ENCODE measurements around the gene FARP2.
"Not testable (repeated sequence)": the region's sequence is repeated elsewhere in the genome, so short reads cannot be mapped to it uniquely, and the experiment has no call there.

Gene FARP2

GRCh38 chr2:241372361-241372992, 16.4 kb downstream of the FARP2 start:
- Histone ChIP-seq H3K4me3 (ENCODE audit: extremely low read depth, insufficient read depth, low read length, poor library complexity, severe bottlenecking) (no peak overlapping the region), H3K9me3 (ENCODE audit: control insufficient read depth, low read length) (no peaks in the 10 kb centered on the region), H3K36me3 (ENCODE audit: control insufficient read depth, insufficient read depth, low read length) (peaks cover 35% of the 10 kb centered on the region), H3K4me1 (ENCODE audit: control insufficient read depth, insufficient read depth, low read length, poor library complexity, severe bottlenecking) (no peaks in the 10 kb centered on the region), H3K27ac (ENCODE audit: low read depth, low read length, severe bottlenecking) (no peak overlapping the region)
- 90 to 94% methylated on average over 8 of the region's 11 CpGs for WGBS, 2 experiments (ENCODE audit: insufficient coverage in 2 of 2)

- Histone ChIP-seq H3K4me3 (ENCODE audit: extremely low read depth, insufficient read depth, low read length, poor library complexity, severe bottlenecking) (no peak overlapping the region), H3K27ac (ENCODE audit: low read depth, low read length, severe bottlenecking) (no peak overlapping the region), H3K9me3 (ENCODE audit: control insufficient read depth, low read length) (no peaks in the 10 kb centered on the region), H3K36me3 (ENCODE audit: control insufficient read depth, insufficient read depth, low read length) (peaks cover 35% of the 10 kb centered on the region), H3K4me1 (ENCODE audit: control insufficient read depth, insufficient read depth, low read length, poor library complexity, severe bottlenecking) (no peaks in the 10 kb centered on the region)
- WGBS, 2 experiments (ENCODE audit: insufficient coverage in 2 of 2) = 96 to 100% methylated on average over 2 to 3 of the region's 3 CpGs
Measured at GRCh38 chr2:241373446-241373845, 17.4 kb downstream of the FARP2 start.

- H3K4me3 ChIP-seq (ENCODE audit: extremely low read depth, insufficient read depth, low read length, poor library complexity, severe bottlenecking); H3K4me1 ChIP-seq (ENCODE audit: control insufficient read depth, insufficient read depth, low read length, poor library complexity, severe bottlenecking); H3K27ac ChIP-seq (ENCODE audit: low read depth, low read length, severe bottlenecking); H3K9me3 ChIP-seq (ENCODE audit: control insufficient read depth, low read length): not testable (repeated sequence)
- H3K36me3 ChIP-seq (ENCODE audit: control insufficient read depth, insufficient read depth, low read length) = peaks cover 35% of the 10 kb centered on the region
- WGBS, 2 experiments (ENCODE audit: insufficient coverage in 2 of 2) = 94 to 100% methylated on average over 4 to 5 of the region's 6 CpGs
Measured at GRCh38 chr2:241373906-241374305, 17.8 kb downstream of the FARP2 start.

GRCh38 chr2:241375300-241375699, 19.2 kb downstream of the FARP2 start:
- H3K27ac ChIP-seq (ENCODE audit: low read depth, low read length, severe bottlenecking) = no peak overlapping the region

GRCh38 chr2:241376808-241377207, 20.7 kb downstream of the FARP2 start:
- Histone ChIP-seq H3K4me1 (ENCODE audit: control insufficient read depth, insufficient read depth, low read length, poor library complexity, severe bottlenecking) (no peaks in the 10 kb centered on the region), H3K27ac (ENCODE audit: low read depth, low read length, severe bottlenecking) (no peak overlapping the region), H3K4me3 (ENCODE audit: extremely low read depth, insufficient read depth, low read length, poor library complexity, severe bottlenecking) (no peak overlapping the region), H3K36me3 (ENCODE audit: control insufficient read depth, insufficient read depth, low read length) (peaks cover 45% of the 10 kb centered on the region), H3K9me3 (ENCODE audit: control insufficient read depth, low read length) (no peaks in the 10 kb centered on the region)
- WGBS, 2 experiments (ENCODE audit: insufficient coverage in 2 of 2) = 92% methylated on average over 2 of the region's 2 CpGs; no CpG with 5 or more reads in 1 of the 2 experiments

More at GRCh38 chr2:241375300-241375699, 19.2 kb downstream of the FARP2 start:
- no peak overlapping the region for H3K4me3 ChIP-seq (ENCODE audit: extremely low read depth, insufficient read depth, low read length, poor library complexity, severe bottlenecking)
- 93 to 100% methylated on average over 1 of the region's 1 CpG for WGBS, 2 experiments (ENCODE audit: insufficient coverage in 2 of 2)
- H3K36me3 ChIP-seq (ENCODE audit: control insufficient read depth, insufficient read depth, low read length) = peaks cover 40% of the 10 kb centered on the region
- no peaks in the 10 kb centered on the region for H3K9me3 ChIP-seq (ENCODE audit: control insufficient read depth, low read length)
- H3K4me1 ChIP-seq (ENCODE audit: control insufficient read depth, insufficient read depth, low read length, poor library complexity, severe bottlenecking) = no peaks in the 10 kb centered on the region

GRCh38 chr2:241378816-241379215, 22.7 kb downstream of the FARP2 start:
- peaks cover 48% of the 10 kb centered on the region for H3K36me3 ChIP-seq (ENCODE audit: control insufficient read depth, insufficient read depth, low read length)
- H3K9me3 ChIP-seq (ENCODE audit: control insufficient read depth, low read length) = no peaks in the 10 kb centered on the region
- no peaks in the 10 kb centered on the region for H3K4me1 ChIP-seq (ENCODE audit: control insufficient read depth, insufficient read depth, low read length, poor library complexity, severe bottlenecking)
- no peak overlapping the region for H3K27ac ChIP-seq (ENCODE audit: low read depth, low read length, severe bottlenecking)
- 83% methylated on average over 1 of the region's 2 CpGs; no CpG with 5 or more reads in 1 of the 2 experiments for WGBS, 2 experiments (ENCODE audit: insufficient coverage in 2 of 2)
- no peak overlapping the region for H3K4me3 ChIP-seq (ENCODE audit: extremely low read depth, insufficient read depth, low read length, poor library complexity, severe bottlenecking)

- no peaks in the 10 kb centered on the region for H3K4me1 ChIP-seq (ENCODE audit: control insufficient read depth, insufficient read depth, low read length, poor library complexity, severe bottlenecking)
- 93 to 95% methylated on average over 5 of the region's 9 CpGs for WGBS, 2 experiments (ENCODE audit: insufficient coverage in 2 of 2)
- H3K36me3 ChIP-seq (ENCODE audit: control insufficient read depth, insufficient read depth, low read length) = peaks cover 38% of the 10 kb centered on the region
- no peak overlapping the region for H3K4me3 ChIP-seq (ENCODE audit: extremely low read depth, insufficient read depth, low read length, poor library complexity, severe bottlenecking)
- no peaks in the 10 kb centered on the region for H3K9me3 ChIP-seq (ENCODE audit: control insufficient read depth, low read length)
- no peak overlapping the region for H3K27ac ChIP-seq (ENCODE audit: low read depth, low read length, severe bottlenecking)
Measured at GRCh38 chr2:241379481-241380480, 23.7 kb downstream of the FARP2 start.

GRCh38 chr2:241381872-241382271, 25.8 kb downstream of the FARP2 start:
- H3K4me3 ChIP-seq (ENCODE audit: extremely low read depth, insufficient read depth, low read length, poor library complexity, severe bottlenecking) = no peak overlapping the region
- WGBS, 2 experiments (ENCODE audit: insufficient coverage in 2 of 2) = 93 to 95% methylated on average over 3 to 4 of the region's 4 CpGs
- no peak overlapping the region for H3K27ac ChIP-seq (ENCODE audit: low read depth, low read length, severe bottlenecking)
- no peaks in the 10 kb centered on the region for H3K4me1 ChIP-seq (ENCODE audit: control insufficient read depth, insufficient read depth, low read length, poor library complexity, severe bottlenecking)
- no peaks in the 10 kb centered on the region for H3K9me3 ChIP-seq (ENCODE audit: control insufficient read depth, low read length)
- H3K36me3 ChIP-seq (ENCODE audit: control insufficient read depth, insufficient read depth, low read length) = peaks cover 27% of the 10 kb centered on the region

GRCh38 chr2:241385450-241385849, 29.4 kb downstream of the FARP2 start:
- H3K4me3 ChIP-seq (ENCODE audit: extremely low read depth, insufficient read depth, low read length, poor library complexity, severe bottlenecking); H3K9me3 ChIP-seq (ENCODE audit: control insufficient read depth, low read length); H3K4me1 ChIP-seq (ENCODE audit: control insufficient read depth, insufficient read depth, low read length, poor library complexity, severe bottlenecking); H3K27ac ChIP-seq (ENCODE audit: low read depth, low read length, severe bottlenecking): not testable (repeated sequence)
- 88 to 100% methylated on average over 3 to 7 of the region's 7 CpGs for WGBS, 2 experiments (ENCODE audit: insufficient coverage in 2 of 2)
- H3K36me3 ChIP-seq (ENCODE audit: control insufficient read depth, insufficient read depth, low read length) = peaks cover 32% of the 10 kb centered on the region

- WGBS, 2 experiments (ENCODE audit: insufficient coverage in 2 of 2) = 85 to 90% methylated on average over 2 to 5 of the region's 6 CpGs
- H3K9me3 ChIP-seq (ENCODE audit: control insufficient read depth, low read length) = no peaks in the 10 kb centered on the region
- no peak overlapping the region for H3K4me3 ChIP-seq (ENCODE audit: extremely low read depth, insufficient read depth, low read length, poor library complexity, severe bottlenecking)
- peaks cover 29% of the 10 kb centered on the region for H3K36me3 ChIP-seq (ENCODE audit: control insufficient read depth, insufficient read depth, low read length)
- no peaks in the 10 kb centered on the region for H3K4me1 ChIP-seq (ENCODE audit: control insufficient read depth, insufficient read depth, low read length, poor library complexity, severe bottlenecking)
- H3K27ac ChIP-seq (ENCODE audit: low read depth, low read length, severe bottlenecking) = peak overlapping the region; percentile 11
Measured at GRCh38 chr2:241386519-241386918, 30.4 kb downstream of the FARP2 start.

All from mesodermal cell (in vitro differentiated cells).